KG1 (cell line): ENCODE measurements around the gene ZNRF1.

ENCODE experiments used
- DNase-seq: peaks from one replicate; lab custom pipeline; 2025; lab: John Stamatoyannopoulos, UW

The ZNRF1 gene

GRCh38 chr16:75114179-75114945 is 115.5 kb downstream of the ZNRF1 start:
- no peak for DNase-seq

GRCh38 chr16:75114946-75115825 is 116.4 kb downstream of the ZNRF1 start:
- DNase-seq = no peak

GRCh38 chr16:75116081-75116910 is 117.5 kb downstream of the ZNRF1 start, which contains the start of gene LDHD:
Gene LDHD, minus strand, starts transcription at chr16:75116780. Its CDS starts 60 bp downstream, at chr16:75116720.
- no peak for DNase-seq

GRCh38 chr16:75116911-75117245 is 118.1 kb downstream of the ZNRF1 start:
- DNase-seq = no peak

GRCh38 chr16:75118943-75119539 is 120.2 kb downstream of the ZNRF1 start:
- DNase-seq = no peak

GRCh38 chr16:75120253-75120652 is 121.4 kb downstream of the ZNRF1 start:
- no peak for DNase-seq

GRCh38 chr16:75121949-75122568 is 123.2 kb downstream of the ZNRF1 start:
- no peak for DNase-seq

GRCh38 chr16:75122609-75123008 is 123.8 kb downstream of the ZNRF1 start:
- DNase-seq = no peak

GRCh38 chr16:75127713-75128415 is 129.0 kb downstream of the ZNRF1 start:
- DNase-seq = no peak

- DNase-seq = peak; percentile 8
Observed at GRCh38 chr16:75129421-75130149, 130.8 kb downstream of the ZNRF1 start.

- DNase-seq = peak; percentile 6
Observed at GRCh38 chr16:75130150-75130771, 131.4 kb downstream of the ZNRF1 start.

- no peak for DNase-seq
Observed at GRCh38 chr16:75131081-75131480, 132.3 kb downstream of the ZNRF1 start.

- DNase-seq = no peak
Observed at GRCh38 chr16:75138233-75138632, 139.4 kb downstream of the ZNRF1 start.

GRCh38 chr16:75138636-75139035 is 139.8 kb downstream of the ZNRF1 start:
- no peak for DNase-seq

GRCh38 chr16:75139498-75139897 is 140.7 kb downstream of the ZNRF1 start:
- DNase-seq = no peak

- DNase-seq = no peak
Observed at GRCh38 chr16:75143941-75144340, 145.1 kb downstream of the ZNRF1 start.

- DNase-seq = no peak
Observed at GRCh38 chr16:75147968-75148310, 149.1 kb downstream of the ZNRF1 start.

- peak; percentile 84 for DNase-seq
Observed at GRCh38 chr16:75148311-75149195, 149.7 kb downstream of the ZNRF1 start, which contains the start of gene ZFP1. Gene ZFP1, plus strand, starts transcription at chr16:75148524. Its CDS starts 4,428 bp downstream, at chr16:75152952.

GRCh38 chr16:75151798-75152197 is 153.0 kb downstream of the ZNRF1 start:
- DNase-seq = no peak
